D721Med (cell line): Measurements from ENCODE around the gene CWC22.
"Not testable (repeated sequence)": the region's sequence is repeated elsewhere in the genome, so short reads cannot be mapped to it uniquely, and the experiment has no call there.

Source experiments
- DNase-seq: peaks from one replicate; pipeline ENCODE4 v3.0.0; 2011; ENCODE audit warnings: low spot score; ENCODE audit not compliant: insufficient read length
- FAIRE-seq: peaks from 2 replicates; lab custom pipeline; 2011; peaks lifted over from hg19 to GRCh38; lab: Jason Lieb, UNC
- CTCF ChIP-seq: IDR thresholded peaks from 2 replicates; pipeline ENCODE4 v1.5.1; 2012; ENCODE audit warnings: mild to moderate bottlenecking, control low read depth; ENCODE audit not compliant: insufficient read depth; ENCODE audit errors: missing control alignments

CWC22 gene

DNA sequence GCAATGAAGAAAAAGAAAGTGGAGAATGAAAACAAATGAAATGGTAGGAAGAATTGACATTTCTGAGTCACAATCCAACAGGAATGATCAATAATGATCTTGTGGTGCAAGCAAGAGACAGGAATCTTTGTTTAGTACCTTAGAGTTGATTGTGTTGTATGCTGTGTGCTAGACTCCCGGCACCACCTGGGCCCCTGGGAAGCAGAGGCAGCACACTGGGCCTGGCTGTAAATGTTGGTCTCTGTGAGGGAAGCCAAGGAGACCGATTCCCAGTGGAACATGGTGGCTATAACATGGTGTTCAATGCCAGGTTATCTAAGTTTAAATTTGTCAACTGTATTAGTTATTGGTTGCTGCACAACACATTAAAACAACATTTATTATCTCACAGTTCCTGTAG lies 9.8 kb upstream of the CWC22 start:
- DNase-seq (no peak), FAIRE-seq (no peak)
- TF ChIP-seq CTCF: no peak

GRCh38 chr2:180015951-180016709 lies 9.0 kb upstream of the CWC22 start:
- no peak for DNase-seq
- TF ChIP-seq CTCF: no peak
- no peak for FAIRE-seq

GRCh38 chr2:180012523-180012922 lies 5.4 kb upstream of the CWC22 start:
- no peak for DNase-seq
- FAIRE-seq: no peak
- no peak for TF ChIP-seq CTCF

- FAIRE-seq (no peak), DNase-seq (no peak)
- no peak for TF ChIP-seq CTCF
Observed at GRCh38 chr2:180010701-180011100, 3.6 kb upstream of the CWC22 start.

- no peak for TF ChIP-seq CTCF
- FAIRE-seq (no peak), DNase-seq (no peak)
Observed at GRCh38 chr2:180006231-180006630, 866 bp downstream of the CWC22 start.

- FAIRE-seq, DNase-seq: not testable (repeated sequence)
Observed at GRCh38 chr2:180005465-180005864, 1.6 kb downstream of the CWC22 start.

GRCh38 chr2:180004731-180005130 lies 2.4 kb downstream of the CWC22 start:
- TF ChIP-seq CTCF: no peak
- no peak for DNase-seq
- no peak for FAIRE-seq
